HG03066 (cell line): Measurements from ENCODE around the gene CROCC2.

Experiments
- ATAC-seq: cut with Tn5 transposase; IDR thresholded peaks from one replicate; pipeline ENCODE4 v1.9.1; 2021; ENCODE audit warnings: low read depth; ENCODE audit not compliant: unreplicated experiment

Gene CROCC2

DNA sequence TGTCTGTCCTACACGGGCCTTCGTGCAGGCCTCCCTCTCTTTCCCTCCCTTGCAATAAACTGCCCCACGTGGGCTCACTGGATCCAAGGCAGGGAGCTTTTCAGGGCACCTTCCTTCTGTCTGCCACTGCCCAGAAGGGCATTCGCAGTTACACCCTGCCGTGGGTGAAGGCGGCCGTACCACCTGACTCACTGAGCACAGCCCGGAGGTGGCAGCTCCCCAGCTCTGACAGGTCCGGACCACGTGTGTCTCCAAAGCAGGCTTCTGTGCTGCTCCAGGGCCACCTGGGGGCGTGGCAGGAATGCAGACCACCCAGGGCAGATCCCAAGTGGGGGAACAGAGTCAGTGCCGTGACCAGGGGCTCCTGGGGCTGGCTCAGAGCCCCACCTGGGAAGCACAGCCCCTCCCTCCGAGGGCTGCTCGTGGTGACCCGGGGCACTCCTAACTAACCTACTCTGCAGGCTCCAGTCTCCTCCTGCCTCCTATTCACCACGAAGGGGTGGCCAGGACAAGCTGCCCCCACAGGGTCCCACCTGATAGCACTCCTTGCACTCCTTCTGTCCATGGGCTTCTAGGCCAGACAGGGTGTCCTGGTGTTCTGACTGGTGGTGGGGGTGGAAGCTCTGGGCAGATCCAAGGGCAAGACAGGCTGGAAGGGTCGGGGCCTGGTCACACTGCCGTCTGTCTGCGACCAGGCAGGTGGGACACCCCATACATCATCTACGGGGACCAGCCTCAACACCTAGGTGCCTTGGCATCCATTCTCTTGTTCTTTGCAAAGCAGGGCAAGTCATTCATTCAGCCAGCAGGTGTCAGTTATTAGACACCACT, 102.0 kb downstream of the CROCC2 start:
- no peak for ATAC-seq

DNA sequence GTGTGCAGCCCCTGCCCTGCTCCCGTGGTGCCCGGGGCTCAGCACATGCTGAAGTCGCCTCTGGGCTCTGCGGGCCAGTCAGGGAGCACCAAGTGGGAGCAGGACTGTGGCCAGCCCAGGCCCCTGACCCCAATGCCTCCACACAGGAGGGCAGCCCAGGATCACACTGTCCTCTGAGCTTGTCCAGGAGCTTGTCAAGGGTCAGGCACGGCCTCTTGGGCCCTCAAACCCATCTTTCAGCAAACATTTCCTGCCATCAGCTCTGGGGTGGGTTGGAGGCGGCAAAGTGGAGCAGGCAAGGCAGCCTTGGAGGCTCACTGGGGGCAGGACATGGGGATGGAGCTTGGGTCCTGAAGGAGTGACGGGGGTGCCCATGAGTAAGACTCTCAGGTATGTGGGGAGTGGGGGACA, 102.6 kb downstream of the CROCC2 start:
- no peak for ATAC-seq

DNA sequence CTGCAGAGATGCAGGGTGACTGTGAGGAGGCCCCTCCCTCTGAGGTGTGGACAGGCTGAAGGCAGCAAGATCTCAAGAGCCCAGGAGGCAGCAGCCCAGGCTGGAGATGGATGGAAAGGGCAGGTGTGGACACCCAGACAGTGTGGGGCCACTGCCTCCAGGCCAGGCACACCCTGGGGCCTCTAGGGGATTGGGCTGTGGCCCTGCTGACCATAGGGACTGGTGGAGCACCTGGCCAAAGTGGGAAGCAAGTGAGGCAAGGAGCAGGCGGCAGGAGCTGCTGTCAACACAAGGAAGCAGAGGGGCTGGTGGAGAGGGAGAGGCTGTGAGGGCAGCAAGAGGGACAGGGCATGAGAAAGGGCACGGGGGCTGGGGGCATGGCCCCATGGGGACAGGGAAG, 103.1 kb downstream of the CROCC2 start:
- ATAC-seq = no peak

DNA sequence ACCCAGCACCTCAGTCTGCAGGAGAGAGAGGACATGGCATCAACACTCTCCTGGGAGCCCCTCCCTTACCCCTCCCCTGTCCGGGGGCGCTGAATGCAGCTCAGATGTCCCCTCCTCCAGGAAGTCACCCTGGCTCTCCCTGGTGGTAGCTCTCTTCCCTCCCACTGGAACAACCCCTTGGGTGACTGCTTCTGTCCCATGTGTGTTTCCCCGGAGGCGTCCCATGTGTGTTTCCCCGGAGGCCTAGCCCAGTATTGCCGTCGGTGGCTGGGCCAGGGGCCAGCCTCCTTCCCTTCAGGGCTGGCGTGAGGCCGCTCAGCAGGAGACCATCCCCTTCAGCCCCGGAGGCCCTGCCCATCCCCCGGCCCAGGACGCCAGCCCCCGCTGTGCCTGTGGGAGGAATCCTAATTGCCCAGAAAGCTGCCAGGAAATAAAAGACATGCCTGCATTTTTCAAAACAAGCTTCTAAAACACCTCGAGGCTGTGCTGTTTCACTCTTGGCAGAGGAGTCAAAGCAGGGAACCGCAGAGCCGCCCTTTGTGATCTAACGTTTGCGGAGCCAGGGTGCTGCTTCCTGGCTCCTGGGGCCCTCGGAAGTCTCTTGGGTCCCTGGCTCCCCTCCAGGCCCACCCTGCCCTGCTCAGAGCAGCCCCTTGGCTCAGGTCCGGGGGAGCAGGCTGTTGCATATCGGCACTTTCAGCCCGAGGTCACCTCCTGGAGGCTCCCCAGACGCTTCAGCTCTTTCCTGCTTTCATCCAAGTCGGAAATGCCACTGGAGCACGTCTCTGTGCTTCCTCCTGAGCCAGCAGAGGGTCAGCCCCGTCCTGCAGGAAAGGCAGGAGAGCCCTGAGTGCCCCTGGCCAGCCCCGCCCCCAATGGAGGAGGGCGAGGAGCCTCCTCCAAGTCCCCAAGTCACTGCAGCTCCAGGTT, 103.7 kb downstream of the CROCC2 start:
- no peak for ATAC-seq

DNA sequence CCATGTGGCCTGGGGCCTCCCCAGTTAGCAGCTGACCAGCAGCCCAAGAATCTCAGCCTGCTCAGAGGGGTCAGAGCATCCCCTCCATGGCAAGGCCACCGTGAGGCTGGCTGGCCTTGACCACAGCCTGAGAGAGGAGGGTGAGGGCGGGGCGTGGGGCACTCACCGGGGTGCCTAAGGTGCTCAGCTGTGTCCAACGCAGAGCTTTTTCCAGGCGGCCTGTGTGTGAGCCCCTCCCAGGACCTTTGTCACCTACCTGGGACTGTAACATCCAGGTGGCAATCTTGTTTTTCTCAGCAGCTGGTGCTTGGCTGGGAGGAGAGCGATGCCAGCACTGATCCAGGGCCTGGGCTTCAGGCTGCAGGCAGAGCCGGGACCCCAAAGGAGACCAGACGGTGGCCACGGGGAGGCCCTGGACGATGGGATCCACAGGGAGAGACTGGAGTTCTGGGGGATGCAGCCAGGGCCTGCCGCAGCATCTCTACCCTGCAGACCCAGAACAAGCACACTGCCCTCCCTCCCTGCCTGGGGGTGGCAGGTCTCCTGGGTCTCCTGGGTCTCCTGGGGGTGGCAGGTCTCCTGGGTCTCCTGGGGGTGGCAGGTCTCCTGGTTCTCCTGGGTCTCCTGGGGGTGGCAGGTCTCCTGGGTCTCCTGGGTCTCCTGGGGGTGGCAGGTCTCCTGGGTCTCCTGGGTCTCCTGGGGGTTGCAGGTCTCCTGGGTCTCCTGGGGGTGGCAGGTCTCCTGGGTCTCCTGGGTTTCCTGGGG, 104.6 kb downstream of the CROCC2 start:
- no peak for ATAC-seq

DNA sequence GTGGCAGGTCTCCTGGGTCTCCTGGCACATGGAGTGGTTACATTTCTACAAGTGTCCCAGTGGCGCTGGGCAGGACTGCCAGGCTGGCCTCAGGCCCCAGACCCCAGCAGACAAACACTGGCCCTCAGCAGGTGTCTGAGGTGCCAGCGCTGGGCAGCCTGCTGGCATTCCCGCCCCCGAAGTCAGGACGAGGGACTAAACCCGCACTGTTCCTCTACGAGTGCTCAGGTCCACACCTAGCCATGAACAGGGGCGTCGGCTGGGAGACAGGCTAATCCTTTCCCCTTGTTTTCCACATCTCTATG, 105.1 kb downstream of the CROCC2 start:
- ATAC-seq = no peak

DNA sequence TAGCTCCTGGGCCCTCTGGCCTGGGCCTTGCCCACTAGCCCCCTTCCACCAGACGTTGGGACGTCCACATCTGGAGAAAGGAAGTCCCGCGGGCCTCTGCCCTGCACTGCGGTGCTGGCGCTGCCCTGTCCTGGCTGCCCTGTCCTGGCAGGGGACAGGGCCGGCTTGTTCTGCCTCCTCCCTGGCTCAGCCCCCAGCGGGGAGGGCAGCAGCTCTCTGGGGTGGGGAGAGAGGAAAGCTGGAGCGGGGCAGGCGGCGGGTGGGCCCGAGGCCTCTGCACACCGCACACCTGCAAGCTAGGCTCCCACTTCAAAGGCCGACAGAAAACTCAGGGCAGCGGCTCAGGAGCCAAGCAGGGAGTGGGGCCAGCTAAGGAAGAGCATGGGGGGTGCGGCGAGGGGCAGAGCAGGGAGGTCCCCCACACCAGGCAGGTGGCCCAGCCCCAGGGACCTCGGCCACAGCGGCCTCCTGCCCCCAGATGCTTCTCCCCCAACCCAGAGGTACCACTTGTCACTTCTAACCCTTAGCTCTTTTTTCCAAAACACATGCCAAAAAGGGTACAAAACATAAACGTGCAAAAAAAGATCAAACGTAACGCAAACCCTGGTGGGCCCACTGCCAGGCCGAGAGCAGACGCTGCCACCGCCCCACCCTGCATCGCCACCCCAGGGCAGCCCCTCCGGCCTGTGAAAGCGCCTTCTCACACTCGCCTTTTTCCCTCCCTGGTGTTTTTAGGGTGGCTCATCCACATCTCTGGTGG, 105.8 kb downstream of the CROCC2 start:
- no peak for ATAC-seq

DNA sequence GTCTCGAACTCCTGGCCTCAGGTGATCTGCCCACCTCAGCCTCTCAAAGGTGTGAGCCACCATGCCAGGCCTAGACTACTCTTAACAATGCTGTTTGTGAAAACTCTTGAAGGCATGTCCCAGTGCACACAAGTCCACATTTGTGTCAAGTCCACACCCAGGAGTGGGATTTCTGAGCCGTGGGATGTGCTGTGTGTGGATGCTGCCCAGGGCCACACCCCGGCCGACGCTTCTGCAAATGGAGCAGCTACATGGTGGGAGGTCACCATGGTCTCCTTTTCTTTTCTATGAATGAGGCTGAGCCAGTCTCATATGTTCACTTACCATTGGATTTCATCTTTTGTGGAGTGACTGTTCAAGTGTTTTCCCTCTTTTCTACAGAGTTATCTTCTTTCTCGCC, 108.1 kb downstream of the CROCC2 start:
- no peak for ATAC-seq

DNA sequence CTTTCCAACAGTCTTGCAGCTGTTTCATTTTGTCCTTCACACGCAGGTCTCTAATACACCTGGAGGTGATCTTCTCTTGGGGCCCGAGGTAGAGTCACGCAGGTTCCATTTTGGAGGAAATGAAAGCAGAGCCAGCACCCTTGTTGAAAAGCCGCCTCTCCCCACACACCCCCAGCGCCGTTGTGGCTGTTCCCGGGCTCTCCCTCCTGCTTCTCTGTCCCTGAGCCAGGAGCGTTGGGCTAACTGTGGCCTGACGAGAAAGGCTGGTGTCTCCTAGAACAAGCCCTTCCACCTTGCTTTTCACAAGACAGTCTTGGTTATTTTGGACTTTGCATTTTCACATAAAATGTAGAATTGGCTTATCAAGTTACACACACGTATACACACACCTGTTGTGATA, 108.6 kb downstream of the CROCC2 start:
- no peak for ATAC-seq

DNA sequence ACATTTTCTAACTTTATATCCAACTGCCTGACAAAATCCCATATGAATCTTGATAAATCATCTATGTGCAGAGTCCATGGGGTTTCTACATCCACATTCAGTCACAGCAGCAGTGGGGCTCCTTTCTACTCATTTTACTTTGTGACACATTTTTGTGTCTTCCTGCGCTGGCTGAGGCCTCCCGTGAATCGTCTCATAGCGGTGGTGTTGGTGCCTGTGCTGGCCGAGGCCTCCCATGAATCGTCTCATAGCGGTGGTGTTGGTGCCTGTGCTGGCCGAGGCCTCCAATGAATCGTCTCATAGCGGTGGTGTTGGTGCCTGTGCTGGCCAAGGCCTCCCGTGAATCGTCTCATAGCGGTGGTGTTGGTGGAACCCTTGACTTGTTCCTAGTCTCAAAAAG, 109.3 kb downstream of the CROCC2 start:
- ATAC-seq = no peak

DNA sequence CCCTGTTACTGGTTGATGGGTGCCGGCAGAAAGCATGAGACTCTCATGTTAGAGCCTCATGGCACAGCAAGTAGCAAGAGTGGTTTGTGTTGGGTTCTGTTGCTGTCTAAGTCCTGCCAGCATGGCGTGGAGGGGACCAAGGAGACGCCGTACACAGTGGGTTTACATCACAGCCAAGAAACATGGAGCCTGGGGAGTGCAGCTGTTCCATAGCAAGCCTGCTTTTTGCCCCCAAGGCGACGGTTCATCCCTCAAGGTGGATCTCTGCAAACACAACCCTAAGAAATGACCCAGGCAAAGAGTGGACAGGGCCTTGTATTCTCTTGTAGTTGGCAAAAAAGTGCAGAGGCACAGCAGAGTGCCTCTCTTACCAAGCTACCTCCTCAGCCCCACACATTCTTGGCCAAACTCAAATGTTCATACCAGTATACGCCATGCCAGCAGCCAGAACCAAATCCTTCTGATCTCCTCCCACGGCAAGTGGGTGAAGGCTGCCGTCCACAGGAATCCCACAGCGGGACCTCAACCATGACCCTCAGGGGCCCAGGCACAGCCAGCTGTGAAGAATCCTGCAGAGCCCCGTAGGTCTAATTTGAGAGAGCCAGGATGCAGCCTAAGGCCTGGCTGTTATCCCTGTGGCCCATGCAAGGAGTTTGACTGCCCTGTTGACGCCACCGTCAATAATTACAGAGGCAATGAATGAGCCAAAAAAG, 111.2 kb downstream of the CROCC2 start:
- no peak for ATAC-seq

DNA sequence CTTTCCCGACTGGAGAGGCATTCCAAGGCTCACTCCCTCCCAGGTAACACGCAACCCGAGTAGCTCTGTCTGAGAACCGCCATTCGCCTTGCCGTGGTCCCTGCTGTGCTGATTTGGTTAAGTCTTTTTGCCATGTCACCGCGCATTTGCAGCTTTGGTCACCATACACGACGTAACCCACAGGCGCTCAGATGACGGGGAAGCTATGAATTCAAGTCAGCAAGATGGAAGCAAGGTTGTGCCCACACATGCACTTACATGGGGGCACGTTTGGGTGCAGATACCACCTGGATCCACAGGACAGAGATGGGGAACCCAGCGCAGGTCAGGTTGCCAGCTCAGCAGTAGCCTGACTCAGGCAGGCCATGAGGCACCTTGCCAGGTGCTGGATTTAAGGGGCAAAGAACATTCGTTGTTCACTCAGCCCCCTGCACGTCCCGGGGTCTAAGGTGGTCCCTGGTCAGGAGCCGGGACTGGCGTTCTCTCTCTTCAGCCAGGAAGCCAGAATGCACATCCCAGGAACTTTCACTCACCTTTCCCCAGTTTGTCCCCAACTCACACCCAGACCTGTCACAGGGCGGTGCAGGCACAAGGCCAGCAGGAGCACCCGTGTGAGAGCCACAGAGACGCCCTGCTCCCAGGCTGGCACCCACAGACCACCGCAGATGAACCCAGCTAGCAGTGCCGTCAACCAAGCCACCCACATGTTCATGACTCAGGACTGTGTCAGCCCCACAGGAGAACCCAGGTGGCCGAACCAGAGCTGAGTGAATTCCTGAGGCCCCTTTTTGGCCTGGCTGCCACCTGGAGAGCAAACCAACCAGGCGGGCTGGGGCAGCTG, 112.1 kb downstream of the CROCC2 start:
- no peak for ATAC-seq

DNA sequence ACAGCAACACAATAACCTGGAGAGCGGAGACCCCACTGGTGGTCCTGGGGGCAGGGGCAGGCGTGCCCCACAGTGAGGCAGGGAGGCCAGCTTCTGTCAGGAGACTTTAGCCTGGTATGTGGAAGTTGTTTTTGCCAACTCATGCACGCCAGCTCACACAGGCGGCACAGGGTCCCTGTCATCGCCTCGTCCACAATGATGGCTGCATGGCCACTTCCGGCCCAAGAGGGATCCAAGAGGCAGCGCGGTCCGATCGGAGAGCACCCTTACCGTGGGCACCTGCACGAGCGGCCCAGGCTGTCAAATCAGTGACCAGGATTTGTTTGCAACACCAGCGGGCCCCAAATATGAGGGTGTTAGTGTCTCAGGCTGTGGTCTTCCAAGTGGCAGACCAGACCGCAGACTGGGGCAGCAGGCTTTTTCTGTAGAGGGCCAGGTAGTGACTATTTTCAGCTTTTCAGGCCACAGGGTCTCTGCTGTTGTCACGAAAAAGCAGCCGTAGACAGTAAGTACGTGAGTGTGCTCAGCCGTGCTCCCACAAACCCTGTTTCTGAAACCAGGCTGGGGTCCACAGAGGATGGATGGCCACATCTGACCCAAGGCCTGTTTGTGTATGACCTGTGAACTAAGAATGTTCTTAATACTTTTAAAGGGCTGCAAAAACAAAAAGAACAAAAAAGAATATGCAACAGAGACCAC, 113.5 kb downstream of the CROCC2 start:
- ATAC-seq = no peak

DNA sequence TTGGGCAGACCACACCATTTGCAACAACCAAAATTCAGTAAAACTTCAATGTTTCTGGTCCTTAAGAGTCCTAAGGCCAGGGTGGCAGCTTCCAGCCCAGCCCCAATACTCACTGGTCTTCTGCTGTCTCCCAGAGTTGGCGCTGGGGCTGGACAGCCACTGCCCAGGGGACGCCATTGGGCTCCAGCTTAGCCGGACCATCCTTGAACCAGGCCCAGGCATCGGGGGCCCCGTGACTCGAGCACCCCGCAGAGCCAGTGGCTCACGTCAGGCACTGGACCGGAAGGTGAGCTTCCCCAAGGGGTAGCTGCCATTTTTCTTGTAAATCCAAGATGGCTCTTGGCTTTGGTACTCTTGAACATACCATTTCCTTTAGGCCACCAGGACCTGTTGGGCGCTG, 114.1 kb downstream of the CROCC2 start:
- ATAC-seq = no peak

DNA sequence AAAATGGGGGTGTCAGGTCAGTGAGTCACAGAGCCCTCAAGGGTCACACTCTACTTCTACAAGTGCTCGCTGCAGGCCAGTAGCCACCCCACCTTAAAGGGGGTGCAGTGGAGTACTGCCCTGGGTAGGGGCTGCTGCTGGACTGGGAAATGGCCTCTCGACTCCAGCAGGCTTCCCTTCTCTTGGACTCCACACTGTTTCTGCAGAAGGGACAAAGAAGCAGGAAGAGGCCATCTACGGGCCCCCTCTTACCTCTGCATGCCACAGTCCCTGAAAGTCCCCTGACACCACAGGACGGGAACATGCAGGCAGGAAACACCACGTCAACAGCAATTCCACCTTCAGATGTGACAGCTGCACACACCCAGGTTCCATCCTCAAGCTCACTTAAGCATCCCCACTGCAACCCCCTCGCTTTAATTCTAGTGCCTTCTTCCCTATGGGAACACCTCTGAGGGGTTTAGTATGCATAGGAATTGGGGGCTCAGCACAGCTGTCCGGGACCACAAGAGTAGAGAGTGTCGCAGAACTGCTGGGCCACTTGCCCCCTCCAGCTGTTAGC, 114.6 kb downstream of the CROCC2 start:
- ATAC-seq = no peak

DNA sequence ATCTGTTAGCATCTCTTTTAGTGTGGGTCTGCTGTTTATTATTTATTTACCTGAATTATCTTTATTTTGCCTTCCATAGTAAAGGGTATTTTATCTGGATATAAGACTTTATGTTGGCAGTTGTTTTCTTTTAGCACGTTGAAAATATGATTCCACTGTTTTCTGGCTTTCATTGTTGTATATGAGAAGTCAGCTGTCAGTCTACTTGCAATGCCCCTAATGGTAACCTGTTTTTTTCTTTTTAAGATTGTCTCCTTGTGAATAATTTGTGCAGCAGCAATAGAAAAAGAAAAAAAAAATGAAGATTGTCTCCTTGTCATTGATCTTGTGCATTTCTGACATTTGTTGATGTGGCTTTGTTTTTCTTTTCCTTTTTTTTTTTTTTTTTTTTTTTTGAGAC, 119.5 kb downstream of the CROCC2 start:
- ATAC-seq = no peak

DNA sequence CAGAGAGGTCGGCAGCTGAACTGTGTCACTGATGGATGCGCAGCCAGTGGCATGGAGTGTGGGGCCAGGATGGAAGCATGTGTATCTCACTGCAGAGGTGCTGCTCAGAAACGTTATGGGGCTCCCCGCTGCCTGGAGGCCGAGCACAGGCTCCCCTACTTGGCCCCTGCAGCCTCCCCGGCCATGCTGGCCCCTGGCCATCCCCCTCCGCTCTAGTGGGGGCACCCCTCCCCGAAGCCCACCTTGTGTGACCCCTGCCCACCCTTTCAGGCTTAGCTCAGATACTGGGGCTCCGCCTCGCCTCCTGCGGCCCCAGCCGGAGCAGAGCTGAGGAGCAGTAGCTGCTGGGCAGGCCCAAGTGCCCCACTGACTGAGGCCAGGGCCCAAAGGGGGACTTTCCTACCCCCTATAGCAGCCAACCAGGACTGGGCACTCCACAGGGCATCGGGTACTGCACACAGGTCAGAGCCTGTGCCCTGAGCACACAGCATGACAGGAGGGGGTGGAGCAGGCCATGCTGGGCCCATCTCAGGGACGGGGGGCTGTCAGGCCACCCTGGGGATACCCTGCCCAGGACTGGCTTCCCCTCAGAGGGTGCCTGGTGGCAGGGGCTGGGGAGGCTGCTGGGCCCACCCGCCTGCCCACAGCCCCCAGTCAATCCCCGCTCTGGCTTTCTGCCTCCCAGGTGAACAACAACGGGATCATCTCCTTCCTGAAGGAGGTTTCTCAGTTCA, 123.6 kb downstream of the CROCC2 start:
- ATAC-seq = no peak
